ENCODE measurements around the gene RAB10.

The RAB10 gene

GRCh38 chr2:26052740-26053139 is 18.9 kb downstream of the RAB10 start:
- no peak for DNase-seq (ENCODE audit: extremely low read depth, low read depth)
- TF ChIP-seq CTCF (IDR thresholded peaks at IDR 0.05; ENCODE audit: low read depth, low read length), result no peak

- no peak for TF ChIP-seq CTCF (IDR thresholded peaks at IDR 0.05; ENCODE audit: low read depth, low read length)
- no peak for DNase-seq (ENCODE audit: extremely low read depth, low read depth)
Observed at GRCh38 chr2:26054598-26055348, 20.9 kb downstream of the RAB10 start.

- DNase-seq (ENCODE audit: extremely low read depth, low read depth), result no peak
- no peak for TF ChIP-seq CTCF (IDR thresholded peaks at IDR 0.05; ENCODE audit: low read depth, low read length)
Observed at GRCh38 chr2:26058390-26058789, 24.5 kb downstream of the RAB10 start.

GRCh38 chr2:26059542-26059941 is 25.7 kb downstream of the RAB10 start:
- DNase-seq (ENCODE audit: extremely low read depth, low read depth), result no peak
- no peak for TF ChIP-seq CTCF (IDR thresholded peaks at IDR 0.05; ENCODE audit: low read depth, low read length)

GRCh38 chr2:26061539-26061938 is 27.7 kb downstream of the RAB10 start:
- DNase-seq (ENCODE audit: extremely low read depth, low read depth), result no peak
- no peak for TF ChIP-seq CTCF (IDR thresholded peaks at IDR 0.05; ENCODE audit: low read depth, low read length)

GRCh38 chr2:26064846-26065245 is 31.0 kb downstream of the RAB10 start:
- TF ChIP-seq CTCF (IDR thresholded peaks at IDR 0.05; ENCODE audit: low read depth, low read length), result no peak
- DNase-seq (ENCODE audit: extremely low read depth, low read depth), result no peak

- TF ChIP-seq CTCF (IDR thresholded peaks at IDR 0.05; ENCODE audit: low read depth, low read length), result no peak
Observed at GRCh38 chr2:26067186-26067974, 33.5 kb downstream of the RAB10 start.

More at GRCh38 chr2:26067186-26067974, 33.5 kb downstream of the RAB10 start:
- no peak for DNase-seq (ENCODE audit: extremely low read depth, low read depth)
